Activated CD4-positive, alpha-beta T cell treated with anti-CD3 and anti-CD28 coated beads for 4 hours (primary cell): ENCODE data around the gene VPS13D.
"Not testable (repeated sequence)": the region's sequence is repeated elsewhere in the genome, so short reads cannot be mapped to it uniquely, and the experiment has no call there.

Experiments used
- DNase-seq, 2 donors: peaks; one replicate each; pipeline ENCODE4 v3.0.0-alpha.2; 2020

VPS13D gene

GRCh38 chr1:12371053-12371452, 141.2 kb downstream of the VPS13D start:
- DNase-seq, result no peak

GRCh38 chr1:12372180-12372579, 142.3 kb downstream of the VPS13D start:
- no peak for DNase-seq

- DNase-seq, result no peak
Measured at GRCh38 chr1:12372761-12373160, 142.9 kb downstream of the VPS13D start.

- DNase-seq, result no peak
Measured at GRCh38 chr1:12375133-12375829, 145.5 kb downstream of the VPS13D start.

GRCh38 chr1:12376236-12377045, 146.6 kb downstream of the VPS13D start:
- DNase-seq, result no peak

- no peak for DNase-seq
Measured at GRCh38 chr1:12380326-12381249, 150.8 kb downstream of the VPS13D start.

- no peak for DNase-seq
Measured at GRCh38 chr1:12383001-12383400, 153.2 kb downstream of the VPS13D start.

- DNase-seq, result no peak
Measured at GRCh38 chr1:12383786-12384185, 154.0 kb downstream of the VPS13D start.

GRCh38 chr1:12384836-12385456, 155.1 kb downstream of the VPS13D start:
- peak; percentile 26 to 33 for DNase-seq

- peak; percentile 42 to 49 for DNase-seq
Measured at GRCh38 chr1:12386130-12386529, 156.3 kb downstream of the VPS13D start.

- DNase-seq, result no peak
Measured at GRCh38 chr1:12387641-12388040, 157.8 kb downstream of the VPS13D start.

GRCh38 chr1:12390296-12390695, 160.5 kb downstream of the VPS13D start:
- DNase-seq, result not testable (repeated sequence)

- no peak for DNase-seq
Measured at GRCh38 chr1:12397462-12398450, 167.9 kb downstream of the VPS13D start.

- DNase-seq, result no peak
Measured at GRCh38 chr1:12398479-12398878, 168.6 kb downstream of the VPS13D start.

- DNase-seq, result no peak
Measured at GRCh38 chr1:12400027-12400693, 170.3 kb downstream of the VPS13D start.

GRCh38 chr1:12402159-12402673, 172.4 kb downstream of the VPS13D start:
- DNase-seq, result no peak

GRCh38 chr1:12402842-12403241, 173.0 kb downstream of the VPS13D start:
- no peak for DNase-seq

- no peak for DNase-seq
Measured at GRCh38 chr1:12404918-12405317, 175.1 kb downstream of the VPS13D start.

GRCh38 chr1:12405325-12406210, 175.7 kb downstream of the VPS13D start:
- no peak for DNase-seq
